AG09319 (cell line): Measurements from ENCODE around the gene KCNN3.

Source experiments
- DNase-seq: peaks from one replicate; pipeline ENCODE4 v3.0.0-alpha.2; 2010; ENCODE audit warnings: low read depth; ENCODE audit errors: extremely low read depth
- TF ChIP-seq, protein P1 (sequence below): IDR thresholded peaks from 2 replicates; pipeline ENCODE4 v1.5.1; 2011; ENCODE audit warnings: low read depth, mild to moderate bottlenecking, inconsistent platforms, low read length, moderate library complexity

KCNN3 gene

DNA sequence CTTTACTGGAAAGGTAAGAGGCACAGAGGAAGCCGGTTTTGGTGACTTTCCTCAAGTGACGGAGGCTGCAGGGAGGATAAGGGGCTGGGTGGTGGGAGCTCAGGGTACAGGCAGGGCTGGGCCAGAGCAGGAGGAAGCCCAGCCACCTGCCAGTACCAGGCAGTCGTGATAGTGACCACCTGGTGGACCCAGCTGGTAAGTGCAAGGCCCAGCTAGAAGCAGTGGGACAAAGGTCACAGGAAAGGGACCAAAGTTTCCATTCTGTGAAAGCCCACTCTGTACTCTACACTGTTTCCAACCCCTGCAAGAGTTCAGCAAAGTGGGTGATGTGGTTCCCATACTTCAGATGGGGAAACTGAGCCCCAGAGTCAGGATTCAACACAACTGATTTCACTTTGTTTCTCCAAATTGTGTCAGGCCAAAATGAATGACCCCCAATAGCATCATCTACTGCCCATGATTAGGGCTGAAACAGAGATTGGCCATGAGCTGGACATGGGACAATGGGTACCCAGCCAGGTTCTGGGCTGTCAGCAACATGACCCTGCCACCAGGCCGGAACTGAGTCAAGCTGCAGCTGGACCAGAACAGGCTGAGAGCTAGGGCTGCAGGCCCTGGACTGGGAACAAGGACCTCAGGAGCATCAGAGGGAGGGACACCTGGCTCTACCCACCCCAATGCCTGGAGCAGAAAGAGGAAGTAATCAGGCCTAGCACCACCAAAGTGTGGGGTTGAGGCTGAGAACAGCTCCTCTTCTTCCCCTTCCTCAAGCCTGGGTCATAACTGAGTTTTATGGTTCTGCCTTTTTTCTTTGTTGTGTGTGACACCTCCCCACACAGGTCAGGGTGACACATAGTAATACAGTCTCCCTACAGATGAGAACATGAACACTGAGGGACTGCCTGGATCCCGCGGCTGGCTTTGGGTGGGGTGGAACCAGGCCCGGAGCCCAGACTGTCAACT is 50.2 kb downstream of the KCNN3 start:
- TF ChIP-seq, protein P1, sequence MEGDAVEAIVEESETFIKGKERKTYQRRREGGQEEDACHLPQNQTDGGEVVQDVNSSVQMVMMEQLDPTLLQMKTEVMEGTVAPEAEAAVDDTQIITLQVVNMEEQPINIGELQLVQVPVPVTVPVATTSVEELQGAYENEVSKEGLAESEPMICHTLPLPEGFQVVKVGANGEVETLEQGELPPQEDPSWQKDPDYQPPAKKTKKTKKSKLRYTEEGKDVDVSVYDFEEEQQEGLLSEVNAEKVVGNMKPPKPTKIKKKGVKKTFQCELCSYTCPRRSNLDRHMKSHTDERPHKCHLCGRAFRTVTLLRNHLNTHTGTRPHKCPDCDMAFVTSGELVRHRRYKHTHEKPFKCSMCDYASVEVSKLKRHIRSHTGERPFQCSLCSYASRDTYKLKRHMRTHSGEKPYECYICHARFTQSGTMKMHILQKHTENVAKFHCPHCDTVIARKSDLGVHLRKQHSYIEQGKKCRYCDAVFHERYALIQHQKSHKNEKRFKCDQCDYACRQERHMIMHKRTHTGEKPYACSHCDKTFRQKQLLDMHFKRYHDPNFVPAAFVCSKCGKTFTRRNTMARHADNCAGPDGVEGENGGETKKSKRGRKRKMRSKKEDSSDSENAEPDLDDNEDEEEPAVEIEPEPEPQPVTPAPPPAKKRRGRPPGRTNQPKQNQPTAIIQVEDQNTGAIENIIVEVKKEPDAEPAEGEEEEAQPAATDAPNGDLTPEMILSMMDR, result peak; percentile 21
- no peak for DNase-seq

DNA sequence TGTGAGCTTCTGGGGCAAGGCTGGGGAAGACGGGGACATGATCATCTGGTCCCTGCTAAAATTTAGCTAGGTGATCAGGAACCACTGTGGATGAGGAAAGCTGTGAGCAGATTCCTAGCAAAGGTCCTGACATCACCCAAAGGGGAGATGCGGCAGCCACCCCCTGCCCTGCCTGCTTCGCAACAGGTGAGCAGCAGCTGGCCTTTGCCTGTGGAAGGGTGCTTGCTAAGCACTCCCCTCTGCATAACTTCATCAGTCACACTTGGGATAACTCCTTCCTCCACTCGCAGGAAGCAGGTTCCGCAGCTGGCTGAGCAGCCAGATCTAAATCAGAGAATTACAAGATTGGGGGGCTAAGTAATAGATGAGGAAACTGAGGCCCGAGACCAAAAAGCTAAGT is 51.2 kb downstream of the KCNN3 start:
- TF ChIP-seq, protein P1, result no peak
- no peak for DNase-seq

DNA sequence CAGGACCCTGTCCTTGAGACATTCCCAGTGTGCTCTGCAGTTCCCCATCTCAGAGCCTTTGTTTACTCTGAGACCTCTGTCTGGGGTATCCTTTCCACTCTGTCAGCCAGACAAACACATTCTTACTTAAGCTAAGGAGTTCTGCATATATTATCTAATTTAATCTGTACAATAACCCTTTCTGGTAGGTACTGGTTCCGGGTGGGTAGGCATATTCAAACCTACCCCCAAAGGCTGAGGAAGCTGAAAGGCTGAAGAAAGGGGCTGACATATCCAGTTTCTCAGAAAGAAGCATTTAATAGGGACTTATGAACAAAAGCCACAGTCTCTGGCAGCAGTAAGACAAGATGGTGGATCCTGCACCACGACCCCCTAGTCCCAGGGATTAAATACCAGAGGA is 53.1 kb downstream of the KCNN3 start:
- TF ChIP-seq, protein P1, result no peak
- no peak for DNase-seq

DNA sequence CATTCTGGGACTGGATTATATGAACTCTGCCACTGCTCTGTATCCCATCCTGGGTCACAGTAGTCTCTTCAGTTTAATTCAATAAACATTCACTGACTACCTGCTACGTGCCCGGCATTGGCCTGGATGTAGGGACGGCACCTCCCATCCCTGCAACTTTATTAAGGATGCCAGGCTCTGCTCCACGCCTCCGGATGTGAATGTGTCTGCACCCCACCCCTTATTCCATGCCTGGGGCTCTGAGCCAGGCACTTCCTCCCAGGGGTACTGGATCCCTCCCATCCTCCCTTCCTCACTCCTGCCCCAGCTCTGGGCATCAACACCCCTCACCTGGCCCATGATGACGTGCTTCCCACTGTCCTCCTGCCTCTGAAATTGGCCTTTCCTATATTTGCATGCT is 53.7 kb downstream of the KCNN3 start:
- no peak for DNase-seq
- TF ChIP-seq, protein P1, result no peak

DNA sequence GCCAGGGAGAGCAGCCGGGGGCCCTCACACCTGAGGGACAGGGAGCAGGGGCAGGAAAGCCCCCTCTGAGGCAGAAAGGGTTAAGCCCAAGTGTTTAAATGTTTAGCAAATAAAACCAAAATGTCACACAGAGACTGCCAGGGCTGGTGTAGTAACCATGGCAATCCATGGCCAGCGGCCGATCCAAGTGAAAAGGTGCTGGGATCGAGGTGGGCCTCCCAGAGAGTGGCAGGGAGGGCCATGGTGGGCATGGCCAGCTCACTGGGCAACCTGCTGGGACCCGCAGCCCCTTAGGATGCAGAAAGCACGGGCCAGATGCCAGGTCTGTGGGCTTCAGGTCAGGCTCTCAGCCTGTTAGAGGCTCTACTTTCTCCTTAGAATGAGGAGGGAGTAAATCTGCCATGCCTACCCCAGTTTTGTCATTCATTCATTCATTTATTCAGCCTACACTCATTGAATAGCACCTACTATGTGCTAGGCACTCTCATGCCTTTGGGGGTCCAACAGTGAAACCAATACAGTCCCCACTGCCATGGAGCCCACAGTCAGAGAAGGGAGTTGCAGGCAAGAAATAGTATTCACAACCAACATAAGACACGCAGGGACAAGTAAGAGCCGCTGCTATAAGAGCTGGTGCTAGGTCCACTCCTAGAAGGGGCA is 56.1 kb downstream of the KCNN3 start:
- TF ChIP-seq, protein P1, result no peak
- DNase-seq, result no peak

DNA sequence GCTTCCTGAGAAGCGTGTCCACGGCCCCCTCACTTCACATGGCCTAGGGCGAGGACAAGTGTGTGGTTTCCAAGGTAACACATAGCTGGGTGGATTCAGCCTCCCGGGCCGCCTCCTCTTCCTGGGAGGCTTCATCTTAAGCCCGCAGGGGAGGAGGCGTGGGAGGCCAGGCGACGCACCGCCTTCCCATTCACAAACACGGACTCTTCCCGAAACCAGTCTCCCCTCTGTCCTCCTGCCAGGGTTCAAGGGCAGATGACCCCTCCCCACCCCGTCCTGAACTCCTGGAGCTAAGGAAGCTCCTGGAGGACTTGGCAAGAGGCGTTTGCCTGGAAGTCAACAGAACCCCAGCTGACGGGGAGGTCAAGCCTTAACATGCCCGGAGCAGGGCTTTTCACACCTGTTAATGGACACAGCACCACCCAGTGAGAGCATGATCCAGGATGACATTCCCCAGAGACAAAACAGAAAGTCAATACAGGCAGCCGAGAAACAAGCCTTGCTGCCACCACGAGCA is 56.7 kb downstream of the KCNN3 start:
- DNase-seq, result no peak
- TF ChIP-seq, protein P1, result no peak

DNA sequence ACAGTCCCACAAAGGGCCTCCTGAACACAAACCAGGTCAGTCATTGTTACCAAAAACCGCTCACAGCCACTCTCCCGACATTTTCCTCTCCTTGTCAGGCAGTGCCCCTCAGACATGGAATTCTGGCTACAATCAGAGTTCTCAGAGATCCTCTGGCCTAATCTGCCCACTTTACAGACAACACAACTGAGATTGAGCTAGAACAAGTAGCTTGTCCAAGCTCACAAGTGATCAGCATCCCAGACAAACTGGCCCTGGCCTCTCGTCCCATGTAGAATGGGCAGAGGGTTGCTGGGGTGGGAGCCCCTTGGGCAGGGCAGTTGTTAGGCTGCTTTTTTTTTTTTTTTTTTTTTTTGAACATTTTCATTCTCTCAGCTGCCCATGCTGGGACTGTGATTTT is 57.2 kb downstream of the KCNN3 start:
- TF ChIP-seq, protein P1, result no peak
- no peak for DNase-seq
